Uterus (tissue), 2 donors: ENCODE data around the gene LRRC7.

ENCODE experiments used
- POLR2A ChIP-seq, 2 donors: fragments of 450-650 bp; IDR thresholded peaks; one replicate each; pipeline ENCODE4 v1.6.1; 2016; ENCODE audit warnings: antibody characterized with exemption in 2 of 2, mild to moderate bottlenecking in 1 of 2, moderate library complexity in 1 of 2
- TF ChIP-seq, protein P1 (sequence below), 4 experiments: fragments of 200-600 bp in 2 of 4; fragments of 450-650 bp in 2 of 4; sonication (generic) in 2 of 4; IDR thresholded peaks; one replicate each; pipeline ENCODE4 v1.5.1; 2016 to 2019; ENCODE audit warnings: antibody characterized with exemption in 4 of 4, mild to moderate bottlenecking in 2 of 4, moderate library complexity in 1 of 4

DNA sequence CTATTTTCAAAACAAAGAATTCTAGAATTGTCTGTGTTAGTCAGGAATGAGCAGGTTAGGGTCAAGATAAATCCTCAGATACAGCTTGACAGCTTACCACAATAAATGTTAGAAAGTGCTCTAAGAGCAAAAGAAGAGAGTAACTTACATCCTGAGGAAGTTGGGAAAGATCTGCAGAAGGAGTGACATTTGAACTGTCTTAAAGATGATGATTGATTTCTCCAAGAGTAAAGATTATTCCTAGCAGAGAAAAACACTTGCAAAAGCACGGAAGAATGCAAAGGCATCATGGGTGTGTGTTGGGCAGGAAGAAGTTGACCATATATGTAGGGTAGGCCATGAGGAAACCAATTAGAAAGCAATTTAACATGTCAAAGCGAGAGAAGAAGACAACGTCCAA, 175.4 kb downstream of the LRRC7 start:
- TF ChIP-seq, protein P1, sequence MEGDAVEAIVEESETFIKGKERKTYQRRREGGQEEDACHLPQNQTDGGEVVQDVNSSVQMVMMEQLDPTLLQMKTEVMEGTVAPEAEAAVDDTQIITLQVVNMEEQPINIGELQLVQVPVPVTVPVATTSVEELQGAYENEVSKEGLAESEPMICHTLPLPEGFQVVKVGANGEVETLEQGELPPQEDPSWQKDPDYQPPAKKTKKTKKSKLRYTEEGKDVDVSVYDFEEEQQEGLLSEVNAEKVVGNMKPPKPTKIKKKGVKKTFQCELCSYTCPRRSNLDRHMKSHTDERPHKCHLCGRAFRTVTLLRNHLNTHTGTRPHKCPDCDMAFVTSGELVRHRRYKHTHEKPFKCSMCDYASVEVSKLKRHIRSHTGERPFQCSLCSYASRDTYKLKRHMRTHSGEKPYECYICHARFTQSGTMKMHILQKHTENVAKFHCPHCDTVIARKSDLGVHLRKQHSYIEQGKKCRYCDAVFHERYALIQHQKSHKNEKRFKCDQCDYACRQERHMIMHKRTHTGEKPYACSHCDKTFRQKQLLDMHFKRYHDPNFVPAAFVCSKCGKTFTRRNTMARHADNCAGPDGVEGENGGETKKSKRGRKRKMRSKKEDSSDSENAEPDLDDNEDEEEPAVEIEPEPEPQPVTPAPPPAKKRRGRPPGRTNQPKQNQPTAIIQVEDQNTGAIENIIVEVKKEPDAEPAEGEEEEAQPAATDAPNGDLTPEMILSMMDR (IDR thresholded peaks at IDR 0.05), result no peak
- no peak for TF ChIP-seq POLR2A (IDR thresholded peaks at IDR 0.05)
